SKM-1 (cell line): ENCODE measurements around the gene FAM171A2.

Experiments
- DNase-seq: peaks from one replicate; lab custom pipeline; 2025; ENCODE audit not compliant: unreplicated experiment; lab: John Stamatoyannopoulos, UW

Gene FAM171A2

DNA sequence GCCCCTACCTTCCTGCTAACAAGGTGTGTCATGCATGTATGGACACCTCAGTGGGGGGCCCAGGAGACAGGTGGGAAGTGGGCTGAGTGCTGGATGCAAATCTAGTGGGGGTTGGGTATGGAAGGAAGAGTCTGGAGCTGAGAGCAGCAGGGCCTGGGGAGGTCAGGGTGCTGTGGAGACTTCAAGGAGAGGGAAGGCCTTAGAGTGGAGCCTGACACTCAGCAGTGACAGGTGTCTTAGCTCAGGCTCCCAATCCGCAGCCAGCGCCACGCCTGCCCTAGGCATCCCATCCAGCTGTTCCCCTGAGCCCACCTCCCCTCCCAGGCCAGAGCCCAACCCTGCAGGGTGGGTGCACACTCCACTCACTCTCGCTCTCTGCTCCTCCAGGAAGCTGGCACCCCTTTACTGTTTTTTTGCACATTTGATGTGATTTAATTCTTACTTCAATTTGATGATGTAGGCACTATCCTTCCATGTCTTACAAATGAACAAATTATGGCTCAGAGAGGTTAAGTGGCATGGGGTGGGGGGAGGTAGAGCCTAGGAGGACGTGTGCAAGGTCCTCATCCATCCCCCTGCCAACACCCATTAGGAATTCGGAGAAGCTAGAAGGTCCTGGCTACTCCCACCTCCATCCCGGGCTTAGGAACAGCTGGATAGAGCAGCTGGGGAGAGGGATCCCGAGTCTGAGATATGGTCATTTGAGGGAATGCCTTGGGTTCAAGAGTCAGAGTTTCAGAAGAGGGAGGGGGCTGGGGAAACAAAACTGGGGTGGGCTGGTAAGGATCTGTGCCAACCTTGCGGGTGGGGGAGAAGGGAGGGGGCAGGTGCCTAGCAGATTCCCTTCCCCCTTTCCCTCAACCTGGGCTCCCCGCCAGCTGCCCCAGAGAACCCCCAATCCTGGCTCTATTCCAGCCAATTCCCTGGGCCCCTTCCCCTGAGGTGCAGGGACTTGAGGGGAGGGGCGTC, 2.1 kb downstream of the FAM171A2 start:
- no peak for DNase-seq

DNA sequence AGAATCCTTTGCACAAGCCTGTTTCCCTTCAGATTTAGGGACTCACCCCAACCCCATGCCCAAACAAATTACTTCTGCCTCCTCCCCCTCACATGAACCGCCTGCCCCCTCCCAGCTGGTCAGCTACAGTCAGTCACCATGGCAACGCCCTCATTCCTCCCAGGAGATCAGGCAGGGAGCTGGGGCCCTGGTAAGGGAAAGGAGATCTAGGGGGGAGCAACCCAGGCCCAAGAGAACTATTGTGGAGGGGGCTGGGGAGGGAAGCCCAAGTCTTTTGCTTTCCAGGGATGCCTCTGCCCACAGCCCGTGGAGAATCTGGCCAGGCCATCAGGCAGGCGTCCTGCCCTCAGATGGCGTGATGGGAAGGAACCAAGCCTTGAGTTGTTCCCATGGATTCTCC, 2.8 kb downstream of the FAM171A2 start:
- no peak for DNase-seq

DNA sequence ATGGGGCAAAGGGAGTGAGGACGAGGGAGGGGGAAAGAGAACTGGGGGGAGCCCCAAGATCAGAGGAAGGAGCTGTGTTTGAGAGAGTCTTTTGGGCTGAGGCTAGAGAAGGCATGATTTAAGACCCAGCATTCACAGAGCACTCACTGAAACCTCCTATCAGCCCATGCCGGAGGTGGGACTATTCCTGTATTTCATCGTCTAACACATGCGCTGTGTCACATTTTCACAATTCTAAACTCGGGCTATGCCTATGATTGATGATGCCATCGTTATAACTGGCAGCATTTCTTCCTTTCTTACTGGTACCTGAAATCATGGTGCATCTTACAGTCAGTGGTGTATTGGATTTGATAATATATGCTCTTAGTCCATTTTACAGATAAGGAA, 3.5 kb downstream of the FAM171A2 start:
- no peak for DNase-seq

DNA sequence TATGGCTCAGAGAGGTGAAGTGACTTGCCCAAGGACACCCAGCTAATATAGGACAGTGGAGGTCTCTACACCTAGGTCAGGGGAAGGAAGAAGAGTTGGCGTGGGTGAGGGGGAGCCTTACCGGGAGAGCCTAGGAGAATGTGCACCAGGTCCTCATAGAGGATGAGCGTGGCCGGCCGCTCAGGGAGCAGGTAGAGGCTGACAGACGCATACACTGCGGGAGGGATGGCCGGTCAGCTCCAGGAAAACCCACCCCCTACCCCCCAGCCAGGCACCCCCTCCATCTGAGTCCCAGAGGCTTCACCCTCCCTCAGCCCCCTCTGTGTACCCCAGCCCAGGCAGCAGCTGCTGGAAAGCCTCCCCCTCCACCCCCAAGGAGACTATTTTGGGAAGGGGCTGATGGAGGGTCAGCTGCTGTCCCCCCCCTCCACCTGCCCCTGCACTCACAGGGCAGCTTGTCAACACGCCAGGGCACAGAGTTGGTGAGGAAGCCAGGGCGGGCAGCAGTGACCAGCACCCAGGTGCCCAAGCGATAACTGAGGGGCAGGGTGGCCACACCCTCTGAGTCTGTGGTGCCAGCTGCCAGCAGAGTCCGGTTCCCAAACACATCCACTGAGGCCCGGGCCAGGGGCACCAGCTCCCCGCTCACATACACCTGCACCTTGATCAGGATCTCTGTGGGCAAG, 4.1 kb downstream of the FAM171A2 start:
- DNase-seq: no peak

DNA sequence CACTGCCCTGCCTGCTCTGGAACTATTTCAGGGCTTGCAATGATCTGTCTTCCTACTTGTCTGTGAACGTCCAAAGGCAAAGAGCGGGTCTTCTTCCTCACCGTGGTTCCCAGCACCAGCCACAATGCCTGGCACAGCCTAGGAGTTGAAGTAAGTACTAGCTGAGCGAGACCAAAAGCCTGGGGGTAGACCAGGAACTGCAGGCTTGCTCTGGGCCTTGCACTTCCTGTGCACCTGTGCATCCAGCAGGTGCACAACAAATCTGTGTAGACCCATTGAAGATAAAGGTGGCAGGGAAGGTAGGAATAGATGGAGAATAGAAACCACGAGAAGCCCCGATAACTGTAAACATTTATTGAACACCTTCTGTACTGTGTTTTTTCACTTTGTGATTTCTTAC, 4.6 kb downstream of the FAM171A2 start:
- no peak for DNase-seq

DNA sequence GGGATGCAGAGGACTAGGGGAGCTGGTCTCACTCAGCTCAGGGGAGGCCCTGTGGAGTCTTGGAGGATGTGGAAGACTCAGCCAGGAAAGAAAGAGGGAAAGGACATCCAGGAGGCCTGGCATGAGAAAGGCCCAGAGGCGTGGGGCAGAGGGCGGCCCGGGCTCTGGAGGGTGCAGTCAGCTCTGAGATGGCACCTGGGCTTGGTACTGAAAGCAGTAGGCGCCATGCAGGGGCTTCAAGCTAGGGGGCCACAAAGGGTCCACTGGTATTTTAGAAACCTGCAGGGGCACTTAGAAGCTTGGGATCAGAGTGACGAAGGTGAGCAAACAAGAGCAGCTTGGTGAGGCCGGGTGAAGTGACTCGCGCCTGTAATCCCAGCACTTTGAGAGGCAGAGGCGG, 5.6 kb downstream of the FAM171A2 start:
- DNase-seq: no peak

DNA sequence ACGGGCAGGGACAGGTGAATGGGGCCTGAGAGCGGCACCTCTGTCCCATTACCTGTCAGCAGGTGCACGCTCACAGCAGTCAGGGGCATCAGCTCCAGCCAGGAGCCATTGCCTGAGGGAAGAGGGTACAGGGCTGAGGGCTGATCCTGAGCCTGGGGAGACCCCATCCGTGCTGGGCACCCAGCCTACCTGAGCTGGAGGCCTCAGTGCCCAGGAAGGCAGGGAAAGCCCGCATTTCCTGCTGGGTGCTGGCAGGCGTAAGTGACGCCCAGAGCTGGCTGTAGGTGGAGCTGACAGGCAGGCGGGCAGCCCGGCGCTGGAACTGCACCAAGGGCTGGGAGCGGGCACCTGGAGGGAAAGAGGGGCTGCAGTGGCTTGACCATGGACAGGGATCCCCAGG, 7.4 kb downstream of the FAM171A2 start:
- DNase-seq: no peak

DNA sequence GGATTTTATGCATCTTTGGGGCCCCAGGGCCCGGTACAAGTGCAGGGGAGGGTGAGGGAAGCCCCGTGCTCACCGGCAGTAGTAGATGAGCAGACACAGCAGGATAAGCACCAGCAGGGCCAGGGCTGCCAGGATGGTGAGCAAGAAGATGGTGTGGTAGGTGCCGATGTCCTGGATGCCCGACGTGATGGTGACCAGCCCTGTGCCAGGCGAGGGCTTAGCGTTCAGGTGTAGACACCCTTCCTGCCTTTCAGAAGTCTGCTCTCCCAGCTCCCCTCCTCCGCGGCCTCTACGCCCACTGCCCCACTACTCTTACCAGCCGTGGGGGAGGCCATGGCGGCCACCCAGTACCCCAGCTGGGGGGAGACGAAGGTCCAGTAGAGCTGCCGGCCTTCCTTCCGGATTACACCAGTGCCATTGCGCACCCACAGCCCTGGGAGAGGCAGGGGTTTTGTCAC, 8.0 kb downstream of the FAM171A2 start:
- no peak for DNase-seq

DNA sequence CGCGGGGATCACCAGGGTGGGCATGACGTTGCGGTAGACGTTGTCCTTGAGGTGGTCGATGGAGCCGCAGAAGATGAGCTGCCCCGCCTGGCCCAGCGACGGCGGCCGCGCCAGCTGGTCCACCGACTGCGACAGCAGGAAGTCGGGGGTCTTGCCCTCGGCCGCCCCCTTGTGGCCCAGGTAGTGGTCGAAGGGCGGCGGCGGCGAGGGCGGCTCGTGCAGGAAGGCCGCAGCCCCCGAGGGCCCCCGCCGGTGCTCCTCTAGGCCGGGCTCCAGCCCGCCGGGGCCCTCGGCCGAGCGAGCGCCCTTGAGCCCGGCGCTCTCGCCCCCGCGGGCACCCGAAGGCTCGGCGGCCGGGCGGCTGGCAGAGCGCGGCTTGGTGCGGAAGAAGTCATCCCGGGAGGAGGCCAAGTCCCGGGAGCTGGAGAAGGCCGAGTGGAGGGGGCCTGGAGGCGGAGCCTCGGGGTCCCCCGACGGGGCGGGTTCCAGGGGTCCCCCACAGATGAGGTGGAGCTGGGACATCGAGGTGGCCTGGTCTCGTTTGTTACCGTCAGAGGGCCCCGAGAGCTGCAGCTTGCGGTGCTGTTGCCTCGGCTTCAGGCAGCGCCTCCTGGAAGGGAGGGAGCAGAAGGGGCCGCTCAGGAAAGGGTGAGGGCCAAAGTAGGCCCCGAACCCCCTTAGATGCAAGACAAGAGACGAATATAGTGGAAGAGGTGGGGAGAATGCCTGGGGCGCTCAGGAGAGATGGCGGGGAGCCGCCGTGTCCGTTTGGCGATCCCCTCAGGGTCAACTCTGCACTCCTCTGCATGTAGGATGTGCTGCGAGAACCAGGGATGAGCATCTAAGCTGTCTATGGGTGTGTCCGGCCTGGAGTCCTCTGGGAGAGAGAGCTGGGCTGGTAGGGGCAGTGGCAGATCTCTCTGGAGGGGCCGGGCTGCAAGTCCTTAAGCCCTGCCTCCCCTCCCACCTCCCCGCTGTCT, 8.8 kb downstream of the FAM171A2 start:
- DNase-seq: no peak

DNA sequence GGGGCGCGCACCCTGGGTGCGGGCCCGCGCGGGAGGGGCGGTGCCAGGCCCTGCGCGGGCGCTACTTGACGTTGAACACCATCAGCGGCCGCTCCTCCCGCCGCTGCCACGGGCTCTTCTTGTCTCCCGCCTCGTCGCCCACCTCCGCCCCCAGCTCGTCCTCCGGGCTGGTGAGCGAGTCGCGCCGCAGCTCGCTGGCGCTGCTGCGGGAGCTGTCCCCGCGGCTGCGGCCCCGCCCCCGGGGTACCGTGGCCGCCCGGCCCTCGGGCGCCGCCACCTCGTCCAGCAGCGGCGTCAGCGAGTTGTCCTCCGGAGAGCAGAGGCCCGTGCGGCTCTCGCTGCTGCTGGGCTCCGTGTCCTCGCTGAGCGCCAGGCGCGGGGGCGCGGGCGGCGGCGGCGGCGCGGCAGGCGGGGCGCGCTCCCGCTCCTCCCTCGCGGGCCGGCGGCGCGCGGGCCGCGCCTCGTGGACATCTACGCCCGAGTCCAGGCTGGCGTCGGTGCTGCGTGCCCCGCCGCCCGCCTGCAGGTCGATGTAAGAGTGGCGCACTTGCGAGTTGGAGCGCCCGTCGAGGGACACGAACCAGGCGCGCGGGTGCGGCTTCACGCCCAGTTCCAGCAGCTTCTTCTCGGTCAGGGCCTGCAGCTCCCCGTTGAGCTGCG, 9.9 kb downstream of the FAM171A2 start:
- no peak for DNase-seq

DNA sequence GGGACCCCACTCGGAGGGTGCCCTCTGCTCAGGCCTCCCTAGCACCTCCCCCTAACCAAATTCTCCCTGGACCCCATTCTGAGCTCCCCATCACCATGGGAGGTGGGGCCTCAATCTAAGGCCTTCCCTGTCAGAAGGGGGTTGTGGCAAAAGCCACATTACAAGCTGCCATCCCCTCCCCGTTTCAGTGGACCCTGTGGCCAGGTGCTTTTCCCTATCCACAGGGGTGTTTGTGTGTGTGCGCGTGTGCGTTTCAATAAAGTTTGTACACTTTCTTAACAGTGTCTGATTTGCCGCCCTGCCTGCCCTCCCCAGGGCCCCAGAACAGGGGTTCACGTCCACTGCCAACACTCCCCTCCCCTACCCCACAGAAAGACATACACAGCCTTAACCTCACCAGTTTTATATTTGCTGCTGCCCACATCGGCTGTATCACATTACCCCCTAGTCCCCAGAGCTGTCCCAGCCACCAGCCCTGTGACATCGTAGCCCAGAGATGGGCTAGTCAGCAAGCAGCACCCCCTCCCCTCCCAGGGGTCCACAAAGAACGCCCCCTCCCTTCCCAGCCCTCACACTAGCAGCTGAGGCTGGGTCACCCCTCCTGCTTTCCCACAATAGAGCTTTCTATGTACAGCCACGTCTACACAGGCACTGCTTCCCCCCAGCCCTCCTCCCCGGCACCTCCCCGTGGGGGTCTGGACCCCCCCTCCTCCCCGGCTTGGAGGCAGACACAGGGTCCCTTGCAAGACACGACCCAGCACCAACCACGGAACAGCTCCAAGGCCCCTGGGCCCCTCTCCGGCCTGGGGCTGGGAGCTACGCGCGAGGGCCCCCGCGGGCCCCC, 10.6 kb downstream of the FAM171A2 start:
- no peak for DNase-seq

DNA sequence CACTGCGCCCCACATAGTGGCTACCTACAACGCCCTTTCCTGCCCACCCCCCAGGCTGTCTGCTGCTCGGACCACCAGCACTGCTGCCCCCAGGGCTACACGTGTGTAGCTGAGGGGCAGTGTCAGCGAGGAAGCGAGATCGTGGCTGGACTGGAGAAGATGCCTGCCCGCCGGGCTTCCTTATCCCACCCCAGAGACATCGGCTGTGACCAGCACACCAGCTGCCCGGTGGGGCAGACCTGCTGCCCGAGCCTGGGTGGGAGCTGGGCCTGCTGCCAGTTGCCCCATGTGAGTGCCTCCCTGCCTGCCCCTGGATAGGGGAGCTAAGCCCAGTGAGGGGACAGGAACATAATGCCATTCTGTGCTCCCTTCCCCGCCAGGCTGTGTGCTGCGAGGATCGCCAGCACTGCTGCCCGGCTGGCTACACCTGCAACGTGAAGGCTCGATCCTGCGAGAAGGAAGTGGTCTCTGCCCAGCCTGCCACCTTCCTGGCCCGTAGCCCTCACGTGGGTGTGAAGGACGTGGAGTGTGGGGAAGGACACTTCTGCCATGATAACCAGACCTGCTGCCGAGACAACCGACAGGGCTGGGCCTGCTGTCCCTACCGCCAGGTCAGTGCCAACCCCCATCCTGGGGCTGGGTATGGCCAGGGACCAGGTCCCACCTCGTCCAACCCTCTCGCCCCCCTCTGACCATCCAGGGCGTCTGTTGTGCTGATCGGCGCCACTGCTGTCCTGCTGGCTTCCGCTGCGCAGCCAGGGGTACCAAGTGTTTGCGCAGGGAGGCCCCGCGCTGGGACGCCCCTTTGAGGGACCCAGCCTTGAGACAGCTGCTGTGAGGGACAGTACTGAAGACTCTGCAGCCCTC, 11.5 kb downstream of the FAM171A2 start:
- DNase-seq: no peak

DNA sequence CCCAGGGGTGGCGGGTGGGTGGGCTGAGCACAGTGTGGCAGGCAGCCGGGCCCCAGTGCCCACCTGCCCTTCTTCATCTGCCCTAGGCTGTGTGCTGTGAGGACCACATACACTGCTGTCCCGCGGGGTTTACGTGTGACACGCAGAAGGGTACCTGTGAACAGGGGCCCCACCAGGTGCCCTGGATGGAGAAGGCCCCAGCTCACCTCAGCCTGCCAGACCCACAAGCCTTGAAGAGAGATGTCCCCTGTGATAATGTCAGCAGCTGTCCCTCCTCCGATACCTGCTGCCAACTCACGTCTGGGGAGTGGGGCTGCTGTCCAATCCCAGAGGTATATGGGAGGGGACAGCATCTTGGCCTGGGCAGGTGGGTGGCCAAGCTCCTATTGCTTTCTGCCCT, 12.2 kb downstream of the FAM171A2 start:
- no peak for DNase-seq

DNA sequence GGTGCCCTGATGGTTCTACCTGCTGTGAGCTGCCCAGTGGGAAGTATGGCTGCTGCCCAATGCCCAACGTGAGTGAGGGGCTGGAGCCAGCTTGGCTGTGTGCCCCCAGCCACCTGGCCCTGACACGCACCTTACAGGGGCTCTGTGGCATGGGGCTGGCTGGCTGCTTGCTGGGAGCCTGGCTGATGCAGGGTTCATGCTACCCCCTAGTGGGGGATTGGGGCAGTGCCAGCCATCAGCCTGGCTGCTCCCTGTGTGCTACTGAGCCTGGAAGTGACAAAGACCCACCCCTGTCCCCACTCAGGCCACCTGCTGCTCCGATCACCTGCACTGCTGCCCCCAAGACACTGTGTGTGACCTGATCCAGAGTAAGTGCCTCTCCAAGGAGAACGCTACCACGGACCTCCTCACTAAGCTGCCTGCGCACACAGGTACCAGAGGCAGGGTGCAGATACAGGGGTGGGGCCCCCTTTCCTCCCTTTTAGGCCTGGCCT, 12.9 kb downstream of the FAM171A2 start:
- DNase-seq: no peak

DNA sequence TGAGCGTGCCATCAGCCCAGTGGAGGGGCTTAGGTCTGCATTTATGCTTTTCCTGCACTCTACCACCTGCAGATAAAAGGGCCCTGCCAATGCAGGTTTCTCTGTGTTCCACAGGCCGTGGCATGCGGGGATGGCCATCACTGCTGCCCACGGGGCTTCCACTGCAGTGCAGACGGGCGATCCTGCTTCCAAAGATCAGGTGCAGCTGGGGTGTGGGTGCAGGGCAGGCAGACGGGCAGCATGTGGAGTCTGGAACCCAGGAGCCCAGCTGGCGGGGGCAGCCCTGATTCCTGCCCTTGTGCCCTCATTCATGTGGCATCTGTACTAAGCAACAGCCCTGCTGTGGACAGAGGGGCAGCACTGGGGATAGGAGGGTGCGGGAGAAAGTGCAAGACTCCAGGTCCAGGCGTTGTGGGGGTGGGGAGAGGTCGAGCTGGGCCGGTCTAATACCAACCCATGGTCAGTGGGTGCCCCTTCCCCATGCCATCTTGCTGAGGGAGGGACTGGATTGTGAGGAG, 14.0 kb downstream of the FAM171A2 start:
- no peak for DNase-seq

DNA sequence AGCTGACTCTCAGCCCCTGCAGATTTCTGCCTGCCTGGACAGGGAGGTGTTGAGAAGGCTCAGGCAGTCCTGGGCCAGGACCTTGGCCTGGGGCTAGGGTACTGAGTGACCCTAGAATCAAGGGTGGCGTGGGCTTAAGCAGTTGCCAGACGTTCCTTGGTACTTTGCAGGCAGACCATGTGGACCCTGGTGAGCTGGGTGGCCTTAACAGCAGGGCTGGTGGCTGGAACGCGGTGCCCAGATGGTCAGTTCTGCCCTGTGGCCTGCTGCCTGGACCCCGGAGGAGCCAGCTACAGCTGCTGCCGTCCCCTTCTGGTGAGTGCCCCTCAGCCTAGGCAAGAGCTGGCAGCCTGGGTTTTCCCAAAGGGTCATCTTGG, 14.7 kb downstream of the FAM171A2 start:
- no peak for DNase-seq

DNA sequence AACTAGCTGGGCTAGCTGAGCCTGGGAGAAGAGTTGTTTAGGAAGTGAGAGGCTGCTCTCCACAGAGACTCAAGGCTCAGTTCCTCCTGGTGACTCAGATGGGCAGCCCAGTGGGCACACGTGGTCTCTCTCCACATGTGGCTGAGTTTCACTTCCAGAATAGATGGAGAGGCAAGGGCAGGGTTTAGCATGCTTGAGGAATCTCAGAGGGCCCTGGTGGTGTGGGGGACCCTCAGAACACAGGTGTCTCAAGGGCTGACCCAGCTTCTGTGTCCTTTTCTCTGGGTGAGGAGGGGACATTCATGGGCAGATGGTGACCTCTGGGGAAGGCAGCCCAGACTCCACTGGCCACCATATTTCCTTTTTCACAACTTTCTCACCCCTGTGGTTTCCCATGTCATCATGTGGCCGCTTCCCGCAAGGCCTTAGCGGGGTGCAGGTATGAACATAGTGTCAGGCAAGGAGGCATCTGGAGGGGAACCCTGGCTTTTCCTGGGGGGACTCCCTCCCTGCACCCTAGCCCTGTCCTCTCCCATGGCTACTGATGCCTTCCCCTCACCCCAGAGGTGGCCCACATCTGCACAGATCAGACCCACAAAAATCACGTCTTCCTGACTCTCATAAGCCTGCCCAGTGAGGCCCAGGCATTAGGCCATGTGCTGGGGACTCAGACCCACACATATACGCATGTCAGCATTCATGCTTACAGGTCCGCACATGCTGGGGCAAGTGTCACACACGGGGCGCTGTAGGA, 15.2 kb downstream of the FAM171A2 start:
- DNase-seq: peak; percentile 84
